Nephron progenitor cell (in vitro differentiated cells): Measurements from ENCODE around the gene SEC22C.

Source experiments
- DNase-seq: peaks from one replicate; pipeline ENCODE4 v3.0.0; 2021
- H3K27ac Mint-ChIP-seq: 2 replicates; pipeline ENCODE4 v1.8.0; 2021; ENCODE audit warnings: mild to moderate bottlenecking, moderate library complexity, mixed read lengths
- H3K27me3 Mint-ChIP-seq: 2 replicates; pipeline ENCODE4 v1.8.0; 2021; ENCODE audit warnings: mild to moderate bottlenecking, low read depth, mixed read lengths; ENCODE audit not compliant: poor library complexity
- H3K36me3 Mint-ChIP-seq: 2 replicates; pipeline ENCODE4 v1.8.0; 2021; ENCODE audit warnings: low read depth, mixed read lengths
- H3K4me1 Mint-ChIP-seq: 2 replicates; pipeline ENCODE4 v1.8.0; 2021; ENCODE audit warnings: mixed read lengths
- H3K4me3 Mint-ChIP-seq: 2 replicates; pipeline ENCODE4 v1.8.0; 2021; ENCODE audit warnings: mild to moderate bottlenecking, moderate library complexity, mixed read lengths
- H3K9me3 Mint-ChIP-seq: 2 replicates; pipeline ENCODE4 v1.8.0; 2021; ENCODE audit warnings: mild to moderate bottlenecking, moderate library complexity, mixed read lengths
- TF ChIP-seq, protein P1 (sequence below): fragments of 200-600 bp; sonication (generic); IDR thresholded peaks from 2 replicates; pipeline ENCODE4 v1.5.0; 2021; ENCODE audit warnings: antibody characterized with exemption

The SEC22C gene

DNA sequence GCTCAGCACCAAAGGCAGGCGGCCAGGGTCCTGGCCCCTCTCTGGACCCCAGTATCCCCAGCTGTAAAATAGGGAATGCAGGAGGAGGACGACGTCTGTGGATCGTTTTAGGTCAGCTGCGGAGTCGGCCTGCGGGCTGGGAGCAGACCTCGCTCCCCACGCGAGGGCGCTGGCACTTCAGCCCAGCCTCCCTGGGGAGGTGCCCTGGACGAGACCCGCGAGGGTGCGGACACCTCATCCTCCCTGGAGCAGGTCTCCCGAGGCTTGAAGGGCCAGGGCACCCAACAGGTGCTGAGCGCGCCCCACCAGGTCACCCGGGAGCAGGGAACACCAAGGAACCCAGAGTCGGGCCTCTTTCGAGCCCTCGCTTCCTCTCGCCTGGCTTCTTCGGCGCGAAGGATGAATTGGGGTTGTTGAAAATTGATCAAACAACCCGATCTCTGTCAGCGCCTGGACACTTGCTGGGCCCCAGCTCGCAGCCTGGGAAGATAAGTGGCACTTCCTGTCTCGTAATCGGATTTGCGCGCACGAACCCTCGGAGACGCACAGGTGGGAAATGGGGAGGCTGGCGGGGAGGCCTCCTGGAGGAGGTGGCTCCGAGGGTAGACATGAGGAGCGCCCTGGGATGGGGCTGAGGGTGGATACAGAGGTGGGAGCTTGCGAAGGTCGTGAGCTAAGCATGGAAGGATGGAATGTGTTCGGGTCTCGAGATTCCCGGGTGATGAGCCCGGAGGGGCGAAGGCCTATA lies 79.9 kb downstream of the SEC22C start:
- peak overlapping the region; percentile 87 for H3K4me3 Mint-ChIP-seq
- H3K9me3 Mint-ChIP-seq: no peaks in the 10 kb centered on the region
- H3K36me3 Mint-ChIP-seq: no peaks in the 10 kb centered on the region
- peak; percentile 47 for DNase-seq
- no peak overlapping the region for H3K27ac Mint-ChIP-seq
- H3K27me3 Mint-ChIP-seq: peaks cover 76% of the 10 kb centered on the region
- peaks cover 26% of the 10 kb centered on the region for H3K4me1 Mint-ChIP-seq
- TF ChIP-seq, protein P1, sequence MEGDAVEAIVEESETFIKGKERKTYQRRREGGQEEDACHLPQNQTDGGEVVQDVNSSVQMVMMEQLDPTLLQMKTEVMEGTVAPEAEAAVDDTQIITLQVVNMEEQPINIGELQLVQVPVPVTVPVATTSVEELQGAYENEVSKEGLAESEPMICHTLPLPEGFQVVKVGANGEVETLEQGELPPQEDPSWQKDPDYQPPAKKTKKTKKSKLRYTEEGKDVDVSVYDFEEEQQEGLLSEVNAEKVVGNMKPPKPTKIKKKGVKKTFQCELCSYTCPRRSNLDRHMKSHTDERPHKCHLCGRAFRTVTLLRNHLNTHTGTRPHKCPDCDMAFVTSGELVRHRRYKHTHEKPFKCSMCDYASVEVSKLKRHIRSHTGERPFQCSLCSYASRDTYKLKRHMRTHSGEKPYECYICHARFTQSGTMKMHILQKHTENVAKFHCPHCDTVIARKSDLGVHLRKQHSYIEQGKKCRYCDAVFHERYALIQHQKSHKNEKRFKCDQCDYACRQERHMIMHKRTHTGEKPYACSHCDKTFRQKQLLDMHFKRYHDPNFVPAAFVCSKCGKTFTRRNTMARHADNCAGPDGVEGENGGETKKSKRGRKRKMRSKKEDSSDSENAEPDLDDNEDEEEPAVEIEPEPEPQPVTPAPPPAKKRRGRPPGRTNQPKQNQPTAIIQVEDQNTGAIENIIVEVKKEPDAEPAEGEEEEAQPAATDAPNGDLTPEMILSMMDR: peak; percentile 35

DNA sequence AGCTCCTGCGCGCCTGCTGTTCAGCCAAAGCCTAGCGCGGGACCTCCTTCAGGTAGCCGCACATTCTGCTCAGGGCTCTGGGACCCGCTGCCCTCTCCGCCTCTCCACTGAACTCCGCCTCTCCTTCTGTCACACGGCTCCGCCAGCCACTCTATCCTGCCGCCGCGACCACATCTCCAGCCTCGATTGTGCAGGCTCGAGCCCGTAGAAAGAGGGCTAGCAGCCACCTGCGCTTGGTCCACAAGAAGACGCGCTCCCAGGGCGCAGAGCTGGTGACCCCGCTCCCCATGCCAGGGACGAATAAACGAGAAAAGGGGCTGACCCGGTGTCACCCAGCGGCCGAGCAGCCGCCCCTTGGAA lies 80.5 kb downstream of the SEC22C start:
- H3K36me3 Mint-ChIP-seq: no peaks in the 10 kb centered on the region
- peaks cover 82% of the 10 kb centered on the region for H3K27me3 Mint-ChIP-seq
- no peaks in the 10 kb centered on the region for H3K9me3 Mint-ChIP-seq
- H3K4me3 Mint-ChIP-seq: peak overlapping the region; percentile 87
- peaks cover 29% of the 10 kb centered on the region for H3K4me1 Mint-ChIP-seq
- DNase-seq: peak; percentile 49
- no peak overlapping the region for H3K27ac Mint-ChIP-seq
- TF ChIP-seq, protein P1: no peak

DNA sequence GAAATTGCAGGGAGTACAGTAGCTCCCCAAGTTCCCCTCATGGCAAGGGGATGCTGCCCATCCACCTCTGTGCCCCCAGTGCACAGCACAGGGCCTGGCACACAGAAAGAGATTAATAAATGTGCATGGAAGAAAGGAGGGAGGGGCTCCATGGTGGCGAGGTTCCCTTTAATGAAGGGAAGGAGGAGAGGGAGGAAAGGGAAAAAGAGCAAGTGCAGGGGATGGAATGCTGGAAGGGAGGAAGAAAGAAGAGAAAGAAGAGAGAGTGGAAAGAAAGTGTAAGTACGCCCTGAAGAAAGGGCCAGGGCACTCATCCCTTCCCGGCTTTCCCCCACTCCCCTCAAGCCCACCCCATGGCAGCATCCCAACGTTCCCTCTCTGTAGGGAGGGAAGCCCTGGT lies 80.9 kb downstream of the SEC22C start:
- peak overlapping the region; percentile 87 for H3K4me3 Mint-ChIP-seq
- peaks cover 86% of the 10 kb centered on the region for H3K27me3 Mint-ChIP-seq
- no peaks in the 10 kb centered on the region for H3K9me3 Mint-ChIP-seq
- no peak overlapping the region for H3K27ac Mint-ChIP-seq
- H3K36me3 Mint-ChIP-seq: no peaks in the 10 kb centered on the region
- TF ChIP-seq, protein P1: no peak
- peaks cover 29% of the 10 kb centered on the region for H3K4me1 Mint-ChIP-seq
- no peak for DNase-seq

DNA sequence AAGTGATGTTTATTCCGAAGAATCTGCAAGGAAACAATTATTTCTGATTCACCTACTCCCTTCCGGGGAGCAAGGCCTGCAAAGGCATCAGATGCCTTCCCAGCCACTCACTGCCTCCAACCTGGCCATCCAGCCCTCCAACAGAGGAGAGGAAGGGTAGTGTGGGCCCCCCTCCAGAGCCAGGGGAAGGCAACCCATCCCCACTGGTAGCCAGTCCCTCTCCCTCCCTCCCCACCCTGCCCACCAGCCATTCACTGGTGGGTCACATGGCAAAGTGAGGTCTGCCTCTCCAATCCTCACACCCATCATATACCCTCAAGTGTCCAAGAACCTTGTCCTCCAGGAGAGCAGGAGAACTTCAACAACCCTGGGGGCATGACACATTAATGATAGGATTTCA lies 81.7 kb downstream of the SEC22C start:
- H3K27me3 Mint-ChIP-seq: peaks cover 89% of the 10 kb centered on the region
- TF ChIP-seq, protein P1: no peak
- H3K4me3 Mint-ChIP-seq: peak overlapping the region; percentile 87

DNA sequence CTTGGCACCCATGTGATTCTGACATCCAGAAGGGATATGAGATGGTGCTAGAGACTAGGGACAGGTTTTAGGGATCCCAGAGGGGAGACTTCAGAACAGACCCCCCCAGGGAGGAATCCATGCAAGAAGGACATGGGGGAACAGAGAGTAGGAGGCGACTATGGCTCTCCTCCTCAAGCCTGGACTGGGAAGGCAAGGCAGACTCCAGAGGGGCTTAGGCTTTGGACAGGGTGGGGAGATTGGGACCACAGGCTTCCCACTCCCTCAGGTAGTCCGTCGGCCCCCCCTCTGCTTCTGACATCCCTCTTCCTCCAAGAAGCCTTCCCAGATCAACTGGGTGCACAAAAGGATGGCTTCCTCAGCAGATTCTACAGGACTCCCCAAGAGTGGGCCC lies 82.3 kb downstream of the SEC22C start:
- no peaks in the 10 kb centered on the region for H3K36me3 Mint-ChIP-seq
- H3K27me3 Mint-ChIP-seq: peaks cover 86% of the 10 kb centered on the region

More for the DNA sequence above, 81.7 kb downstream of the SEC22C start:
- Mint-ChIP-seq H3K4me1 (peaks cover 29% of the 10 kb centered on the region), H3K36me3 (no peaks in the 10 kb centered on the region), H3K9me3 (no peaks in the 10 kb centered on the region), H3K27ac (no peak overlapping the region)
- DNase-seq: no peak

More for the DNA sequence above, 82.3 kb downstream of the SEC22C start:
- no peak for DNase-seq
- TF ChIP-seq, protein P1: no peak
- Mint-ChIP-seq H3K4me3 (no peak overlapping the region), H3K4me1 (peaks cover 29% of the 10 kb centered on the region), H3K27ac (no peak overlapping the region), H3K9me3 (no peaks in the 10 kb centered on the region)
